ENCODE measurements around the gene CPT1C.

The CPT1C gene

GRCh38 chr19:49738268-49738667, 47.4 kb downstream of the CPT1C start:
- Histone ChIP-seq H3K79me1 (ENCODE audit: low read length) (no peaks in the 10 kb centered on the region), H2BK120ac (ENCODE audit: insufficient read depth, low read length, poor library complexity) (no peak overlapping the region), H3K9ac (ENCODE audit: low read length) (no peak overlapping the region), H4K91ac (ENCODE audit: low read depth, low read length) (no peak overlapping the region), H3K9me3 (ENCODE audit: insufficient read depth, low read depth, low read length) (no peaks in the 10 kb centered on the region), H3K14ac (ENCODE audit: low read length) (no peak overlapping the region), H2AK5ac (ENCODE audit: low read length) (no peak overlapping the region), H3K4me3 (ENCODE audit: low read depth, low read length) (no peak overlapping the region), H3K4me1 (ENCODE audit: control insufficient read depth in 1 of 2, insufficient read depth in 2 of 2, low read length in 2 of 2) (no peaks in the 10 kb centered on the region), H4K12ac (ENCODE audit: low read depth, low read length) (no peak overlapping the region), H3K27ac (ENCODE audit: low read depth, low read length) (no peak overlapping the region), H3K27me3 (ENCODE audit: insufficient read depth, low read length) (no peaks in the 10 kb centered on the region), H3K4ac (ENCODE audit: low read depth, low read length) (no peak overlapping the region), H4K8ac (ENCODE audit: low read depth, low read length) (no peak overlapping the region), H3K36me3 (ENCODE audit: control insufficient read depth in 1 of 2, insufficient read depth in 2 of 2, low read length in 2 of 2) (no peaks in the 10 kb centered on the region), H3K18ac (ENCODE audit: low read length) (no peak overlapping the region), H2BK5ac (ENCODE audit: low read depth, low read length, poor library complexity) (no peak overlapping the region), H3K4me2 (ENCODE audit: low read length) (no peak overlapping the region), H3K23ac (ENCODE audit: low read length) (no peak overlapping the region), H3K79me2 (ENCODE audit: control insufficient read depth, insufficient read depth, low read length, poor library complexity) (no peaks in the 10 kb centered on the region), H2AFZ (ENCODE audit: insufficient read depth, low read length, poor library complexity) (no peak overlapping the region), H2BK12ac (ENCODE audit: low read length) (no peak overlapping the region)
- DNase-seq = no peak
- no CpG with 5 or more reads among the region's 4 CpGs for WGBS (ENCODE audit: extremely low coverage, insufficient coverage, insufficient read length)

- no peak overlapping the region for H3K14ac ChIP-seq (ENCODE audit: low read length)
- no peak overlapping the region for H3K18ac ChIP-seq (ENCODE audit: low read length)
- no peaks in the 10 kb centered on the region for H3K36me3 ChIP-seq (ENCODE audit: control insufficient read depth in 1 of 2, insufficient read depth in 2 of 2, low read length in 2 of 2)
- no peak overlapping the region for H2BK12ac ChIP-seq (ENCODE audit: low read length)
- H3K9me3 ChIP-seq (ENCODE audit: insufficient read depth, low read depth, low read length) = no peaks in the 10 kb centered on the region
- DNase-seq = no peak
- no peak overlapping the region for H2BK120ac ChIP-seq (ENCODE audit: insufficient read depth, low read length, poor library complexity)
- H2AFZ ChIP-seq (ENCODE audit: insufficient read depth, low read length, poor library complexity) = no peak overlapping the region
- no peak overlapping the region for H4K91ac ChIP-seq (ENCODE audit: low read depth, low read length)
- no peak overlapping the region for H3K4ac ChIP-seq (ENCODE audit: low read depth, low read length)
- no peak overlapping the region for H3K4me3 ChIP-seq (ENCODE audit: low read depth, low read length)
- no peak overlapping the region for H2BK5ac ChIP-seq (ENCODE audit: low read depth, low read length, poor library complexity)
- H3K4me1 ChIP-seq (ENCODE audit: control insufficient read depth in 1 of 2, insufficient read depth in 2 of 2, low read length in 2 of 2) = no peaks in the 10 kb centered on the region
- H3K23ac ChIP-seq (ENCODE audit: low read length) = no peak overlapping the region
- no peaks in the 10 kb centered on the region for H3K79me2 ChIP-seq (ENCODE audit: control insufficient read depth, insufficient read depth, low read length, poor library complexity)
- no peaks in the 10 kb centered on the region for H3K27me3 ChIP-seq (ENCODE audit: insufficient read depth, low read length)
- WGBS (ENCODE audit: extremely low coverage, insufficient coverage, insufficient read length) = no CpG with 5 or more reads among the region's 1 CpG
- H3K27ac ChIP-seq (ENCODE audit: low read depth, low read length) = no peak overlapping the region
- no peak overlapping the region for H4K8ac ChIP-seq (ENCODE audit: low read depth, low read length)
- H3K79me1 ChIP-seq (ENCODE audit: low read length) = no peaks in the 10 kb centered on the region
- no peak overlapping the region for H3K4me2 ChIP-seq (ENCODE audit: low read length)
- no peak overlapping the region for H2AK5ac ChIP-seq (ENCODE audit: low read length)
- H4K12ac ChIP-seq (ENCODE audit: low read depth, low read length) = no peak overlapping the region
- no peak overlapping the region for H3K9ac ChIP-seq (ENCODE audit: low read length)
Measured at GRCh38 chr19:49739098-49739497, 48.2 kb downstream of the CPT1C start.

DNA sequence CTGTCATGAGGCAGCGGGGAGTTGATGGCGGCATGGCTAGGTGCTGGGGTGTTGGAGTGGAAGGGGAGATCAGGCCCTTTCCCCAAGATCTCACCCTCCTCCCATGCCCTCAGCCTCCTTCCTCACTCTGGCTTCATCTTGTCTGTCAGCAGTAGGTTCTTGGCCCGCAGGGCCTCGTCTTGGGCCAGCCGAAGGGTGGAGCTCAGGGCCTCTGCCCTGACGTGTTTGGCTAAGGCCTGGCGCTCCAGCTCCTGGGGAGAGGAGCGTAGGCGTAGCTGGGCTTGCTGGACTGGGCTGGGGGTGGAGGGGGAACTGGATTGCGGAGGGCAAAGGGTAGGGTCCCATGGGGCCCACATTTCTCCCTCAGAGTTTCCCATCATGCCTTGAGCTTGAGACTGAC, 49.0 kb downstream of the CPT1C start:
- no peak overlapping the region for H3K14ac ChIP-seq (ENCODE audit: low read length)
- no peaks in the 10 kb centered on the region for H3K27me3 ChIP-seq (ENCODE audit: insufficient read depth, low read length)
- no peak overlapping the region for H3K4me2 ChIP-seq (ENCODE audit: low read length)
- no peaks in the 10 kb centered on the region for H3K9me3 ChIP-seq (ENCODE audit: insufficient read depth, low read depth, low read length)
- H2BK5ac ChIP-seq (ENCODE audit: low read depth, low read length, poor library complexity) = no peak overlapping the region
- H4K91ac ChIP-seq (ENCODE audit: low read depth, low read length) = no peak overlapping the region
- DNase-seq = no peak
- no peaks in the 10 kb centered on the region for H3K4me1 ChIP-seq (ENCODE audit: control insufficient read depth in 1 of 2, insufficient read depth in 2 of 2, low read length in 2 of 2)
- no peak overlapping the region for H4K12ac ChIP-seq (ENCODE audit: low read depth, low read length)
- no peak overlapping the region for H3K23ac ChIP-seq (ENCODE audit: low read length)
- no peak overlapping the region for H3K18ac ChIP-seq (ENCODE audit: low read length)
- H2AK5ac ChIP-seq (ENCODE audit: low read length) = no peak overlapping the region
- H3K79me2 ChIP-seq (ENCODE audit: control insufficient read depth, insufficient read depth, low read length, poor library complexity) = no peaks in the 10 kb centered on the region
- H3K9ac ChIP-seq (ENCODE audit: low read length) = no peak overlapping the region
- no peak overlapping the region for H4K8ac ChIP-seq (ENCODE audit: low read depth, low read length)
- no peak overlapping the region for H3K4me3 ChIP-seq (ENCODE audit: low read depth, low read length)
- H2AFZ ChIP-seq (ENCODE audit: insufficient read depth, low read length, poor library complexity) = no peak overlapping the region
- no peak overlapping the region for H3K4ac ChIP-seq (ENCODE audit: low read depth, low read length)
- H3K27ac ChIP-seq (ENCODE audit: low read depth, low read length) = no peak overlapping the region
- H2BK120ac ChIP-seq (ENCODE audit: insufficient read depth, low read length, poor library complexity) = no peak overlapping the region
- no peaks in the 10 kb centered on the region for H3K79me1 ChIP-seq (ENCODE audit: low read length)
- no CpG with 5 or more reads among the region's 10 CpGs for WGBS (ENCODE audit: extremely low coverage, insufficient coverage, insufficient read length)
- H3K36me3 ChIP-seq (ENCODE audit: control insufficient read depth in 1 of 2, insufficient read depth in 2 of 2, low read length in 2 of 2) = no peaks in the 10 kb centered on the region
- H2BK12ac ChIP-seq (ENCODE audit: low read length) = no peak overlapping the region

DNA sequence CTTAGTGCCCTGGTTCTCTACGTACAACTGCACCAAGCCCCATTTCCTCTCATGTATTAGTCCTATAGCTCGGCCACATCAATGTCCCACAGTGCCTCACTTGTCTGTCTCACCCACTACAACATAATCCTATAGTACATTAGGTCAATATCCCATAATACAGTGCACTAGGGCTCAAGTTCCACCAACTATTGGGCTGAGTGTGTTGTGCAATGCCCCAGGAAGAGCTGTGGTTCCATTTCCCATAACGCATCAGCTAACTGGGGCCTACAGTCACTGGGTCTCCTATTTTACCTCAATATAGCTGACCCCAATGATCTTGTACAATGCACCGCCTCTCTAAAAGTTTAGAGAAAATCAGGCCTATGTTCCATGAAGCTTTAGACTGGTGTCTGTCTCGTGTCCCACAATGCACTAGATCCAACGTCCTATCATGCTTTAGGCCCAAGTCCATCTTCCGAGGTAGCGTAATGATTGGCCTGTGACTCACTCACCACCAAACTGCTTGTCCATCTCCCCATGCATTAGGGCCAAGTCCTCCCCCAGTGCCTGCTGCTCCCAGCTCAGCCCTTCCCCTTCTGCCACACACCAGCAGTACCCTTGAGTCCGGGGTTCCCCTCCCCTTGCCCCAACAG, 50.4 kb downstream of the CPT1C start:
- no peaks in the 10 kb centered on the region for H3K79me1 ChIP-seq (ENCODE audit: low read length)
- no peak overlapping the region for H2AK5ac ChIP-seq (ENCODE audit: low read length)
- H3K4ac ChIP-seq (ENCODE audit: low read depth, low read length) = no peak overlapping the region
- H3K18ac ChIP-seq (ENCODE audit: low read length) = no peak overlapping the region
- H4K91ac ChIP-seq (ENCODE audit: low read depth, low read length) = no peak overlapping the region
- DNase-seq = no peak
- no peak overlapping the region for H4K8ac ChIP-seq (ENCODE audit: low read depth, low read length)
- H2BK12ac ChIP-seq (ENCODE audit: low read length) = no peak overlapping the region
- no peaks in the 10 kb centered on the region for H3K79me2 ChIP-seq (ENCODE audit: control insufficient read depth, insufficient read depth, low read length, poor library complexity)
- no peak overlapping the region for H3K14ac ChIP-seq (ENCODE audit: low read length)
- no peaks in the 10 kb centered on the region for H3K27me3 ChIP-seq (ENCODE audit: insufficient read depth, low read length)
- no peaks in the 10 kb centered on the region for H3K4me1 ChIP-seq (ENCODE audit: control insufficient read depth in 1 of 2, insufficient read depth in 2 of 2, low read length in 2 of 2)
- no peak overlapping the region for H2BK120ac ChIP-seq (ENCODE audit: insufficient read depth, low read length, poor library complexity)
- H3K4me2 ChIP-seq (ENCODE audit: low read length) = no peak overlapping the region
- no peak overlapping the region for H3K23ac ChIP-seq (ENCODE audit: low read length)
- no peak overlapping the region for H3K4me3 ChIP-seq (ENCODE audit: low read depth, low read length)
- no peak overlapping the region for H3K9ac ChIP-seq (ENCODE audit: low read length)
- no peak overlapping the region for H3K27ac ChIP-seq (ENCODE audit: low read depth, low read length)
- H2BK5ac ChIP-seq (ENCODE audit: low read depth, low read length, poor library complexity) = no peak overlapping the region
- H2AFZ ChIP-seq (ENCODE audit: insufficient read depth, low read length, poor library complexity) = no peak overlapping the region
- WGBS (ENCODE audit: extremely low coverage, insufficient coverage, insufficient read length) = no CpG with 5 or more reads among the region's 9 CpGs
- no peaks in the 10 kb centered on the region for H3K36me3 ChIP-seq (ENCODE audit: control insufficient read depth in 1 of 2, insufficient read depth in 2 of 2, low read length in 2 of 2)
- no peak overlapping the region for H4K12ac ChIP-seq (ENCODE audit: low read depth, low read length)
- H3K9me3 ChIP-seq (ENCODE audit: insufficient read depth, low read depth, low read length) = peaks cover 6% of the 10 kb centered on the region
